Gastrocnemius medialis (tissue), 4 donors: ENCODE measurements around the gene RPL3. TPM values are rescaled to one million over a fixed set of nuclear protein-coding genes. Genes with fewer than 3 reads are reported as not detected.
A peak's percentile ranks its signal among the peaks of the same experiment; 100 is the strongest.

Source experiments
- ATAC-seq, 2 donors: fragments of 150-250 bp; one replicate each; pipeline ENCODE4 v1.9.1; 2016
- DNase-seq, 2 donors: peaks; one replicate each; pipeline ENCODE4 v3.0.0-alpha.2; 2019
- H3K27ac ChIP-seq, 4 donors: fragments of 200-600 bp; sonication (generic); 1 replicate in 1 of 4; 2 replicates in 3 of 4; pipeline ENCODE4 v1.5.1; 2016 to 2018; ENCODE audit warnings: mild to moderate bottlenecking in 2 of 4, moderate library complexity in 1 of 4
- H3K27me3 ChIP-seq, 3 donors: fragments of 200-600 bp; sonication (generic) in 2 of 3; 1 replicate in 1 of 3; 2 replicates in 2 of 3; pipeline versions ENCODE4 v1.5.1 to v1.6.0; 2016 to 2019; ENCODE audit warnings: mild to moderate bottlenecking in 1 of 3, moderate library complexity in 1 of 3
- H3K36me3 ChIP-seq, 2 donors: fragments of 200-600 bp; sonication (generic) in 1 of 2; one replicate each; pipeline ENCODE4 v1.5.1; 2017 to 2018
- H3K4me1 ChIP-seq, 2 donors: fragments of 200-600 bp; sonication (generic) in 1 of 2; one replicate each; pipeline ENCODE4 v1.5.1; 2016 to 2017; ENCODE audit warnings: mild to moderate bottlenecking in 2 of 2
- H3K4me3 ChIP-seq, 4 donors: fragments of 200-600 bp; sonication (generic) in 3 of 4; 1 replicate in 1 of 4; 2 replicates in 3 of 4; pipeline ENCODE4 v1.5.1; 2016 to 2019; ENCODE audit warnings: mild to moderate bottlenecking in 2 of 4
- H3K9me3 ChIP-seq, 3 donors: fragments of 200-600 bp; sonication (generic) in 2 of 3; 1 replicate in 1 of 3; 2 replicates in 2 of 3; pipeline ENCODE4 v1.5.1; 2016 to 2019
- CTCF ChIP-seq, 5 experiments: fragments of 450-650 bp in 3 of 5; fragments of 200-600 bp in 2 of 5; sonication (generic) in 2 of 5; IDR thresholded peaks in 4 of 5; conservative IDR thresholded peaks in 1 of 5; 1 replicate in 4 of 5; 2 replicates in 1 of 5; pipeline ENCODE4 v1.5.1; 2016 to 2019; ENCODE audit warnings: antibody characterized with exemption in 5 of 5, mild to moderate bottlenecking in 3 of 5, moderate library complexity in 3 of 5
- POLR2A ChIP-seq, 2 donors: fragments of 450-650 bp; IDR thresholded peaks; one replicate each; pipeline ENCODE4 v1.6.1; 2017; ENCODE audit warnings: antibody characterized with exemption in 2 of 2, mild to moderate bottlenecking in 2 of 2, moderate library complexity in 2 of 2
- in situ Hi-C, 4 donors: fragments of 200-750 bp; cut with MboI; loops; one replicate each; pipeline versions ENCODE4 v1.15.0 to v1.8.0; 2017; ENCODE audit warnings: low sequenced_read_pairs in 4 of 4
- intact Hi-C: fragments of 100-400 bp; cut with DNase I; formaldehyde crosslinking; loops from one replicate; pipeline ENCODE4 v1.15.1; 2023; ENCODE audit warnings: low total_unique reads
- total RNA-seq, 4 donors: library from RNA; depleted of rRNA; stranded (reverse); fragments of >200 nt; gene quantifications; one replicate each; pipeline versions ENCODE4 v1.1.0 to v1.2.3, GENCODE V29; 2016

RPL3 gene
- total RNA-seq, 4 donors from 2014 or later, result 261 to 680 (median 391) TPM

GRCh38 chr22:39302431-39302960 lies 16.9 kb downstream of the RPL3 start:
- ATAC-seq (no peak), DNase-seq (no peak)
- in situ Hi-C loops (loop anchor here in 1 of 4 donors (25.0 kb wide), 1 partner anchor 210 kb away; the partner anchor contains the start of genes ATF4 and MIEF1), intact Hi-C loops (no loop called here)
- TF ChIP-seq POLR2A (IDR thresholded peaks at IDR 0.05), result no peak
- TF ChIP-seq CTCF (IDR thresholded peaks at IDR 0.05 in 4 of 5, conservative IDR thresholded peaks at IDR 0.05 in 1 of 5), result no peak
- Histone ChIP-seq H3K9me3 (no peaks in the 10 kb centered on the region), H3K4me1 (peaks cover 15 to 36% of the 10 kb centered on the region in 2 donors), H3K4me3 (no peak overlapping the region), H3K27me3 (no peaks in the 10 kb centered on the region), H3K27ac (no peak overlapping the region), H3K36me3 (no peaks in the 10 kb centered on the region)

GRCh38 chr22:39301926-39302325 lies 17.5 kb downstream of the RPL3 start:
- intact Hi-C loops, result loop anchor here (1.0 kb wide), 1 partner anchor 16 kb away; no protein-coding TSS in a partner anchor
- in situ Hi-C loops, result loop anchor here in 1 of 4 donors (25.0 kb wide), 1 partner anchor 210 kb away; the partner anchor contains the start of genes ATF4 and MIEF1
- H3K4me3 ChIP-seq, result no peak overlapping the region
- H3K36me3 ChIP-seq, result no peaks in the 10 kb centered on the region
- H3K4me1 ChIP-seq, result peaks cover 21 to 41% of the 10 kb centered on the region in 2 donors
- H3K27me3 ChIP-seq, result no peaks in the 10 kb centered on the region
- no peak for TF ChIP-seq CTCF (IDR thresholded peaks at IDR 0.05 in 4 of 5, conservative IDR thresholded peaks at IDR 0.05 in 1 of 5)
- TF ChIP-seq POLR2A (IDR thresholded peaks at IDR 0.05), result no peak
- ATAC-seq (no peak), DNase-seq (no peak)
- H3K9me3 ChIP-seq, result no peaks in the 10 kb centered on the region
- no peak overlapping the region for H3K27ac ChIP-seq

GRCh38 chr22:39301108-39301507 lies 18.3 kb downstream of the RPL3 start:
- no peak for TF ChIP-seq POLR2A (IDR thresholded peaks at IDR 0.05)
- no peak for TF ChIP-seq CTCF (IDR thresholded peaks at IDR 0.05 in 4 of 5, conservative IDR thresholded peaks at IDR 0.05 in 1 of 5)
- H3K9me3 ChIP-seq, result no peaks in the 10 kb centered on the region
- ATAC-seq, result no peak
- in situ Hi-C loops (loop anchor here in 1 of 4 donors (25.0 kb wide), 1 partner anchor 211 kb away; the partner anchor contains the start of genes ATF4 and MIEF1), intact Hi-C loops (loop anchor here (1.0 kb wide), 1 partner anchor 17 kb away; no protein-coding TSS in a partner anchor)
- no peak overlapping the region for H3K4me3 ChIP-seq
- H3K27ac ChIP-seq, result no peak overlapping the region
- DNase-seq, result no peak
- no peaks in the 10 kb centered on the region for H3K27me3 ChIP-seq
- H3K36me3 ChIP-seq, result no peaks in the 10 kb centered on the region
- peaks cover 22 to 47% of the 10 kb centered on the region in 2 donors for H3K4me1 ChIP-seq

- peak overlapping the region; percentile 4 to 61 (median 51) for H3K27ac ChIP-seq
- intact Hi-C loops, result no loop called here
- H3K36me3 ChIP-seq, result no peaks in the 10 kb centered on the region
- peaks cover 22 to 47% of the 10 kb centered on the region in 2 donors for H3K4me1 ChIP-seq
- H3K4me3 ChIP-seq, result peak overlapping the region in 3 of 4 donors; percentile 19 to 25 (median 23)
- no peaks in the 10 kb centered on the region for H3K9me3 ChIP-seq
- H3K27me3 ChIP-seq, result no peaks in the 10 kb centered on the region
- ATAC-seq, result peak in 1 of 2 donors; percentile 45
- in situ Hi-C loops, result loop anchor here in 1 of 4 donors (25.0 kb wide), 1 partner anchor 212 kb away; the partner anchor contains the start of genes ATF4 and MIEF1
- peak; percentile 34 to 58 for DNase-seq
- TF ChIP-seq CTCF (IDR thresholded peaks at IDR 0.05 in 4 of 5, conservative IDR thresholded peaks at IDR 0.05 in 1 of 5) (no peak), POLR2A (IDR thresholded peaks at IDR 0.05) (peak in 1 of 2 donors; percentile 7)
These were observed 19.1 kb downstream of the RPL3 start for GRCh38 chr22:39300186-39300830.
